Activated CD4-positive, alpha-beta T cell treated with anti-CD3 and anti-CD28 coated beads for 36 hours (primary cell): ENCODE measurements around the gene CSAD. TPM values are rescaled to one million over a fixed set of nuclear protein-coding genes. Genes with fewer than 3 reads are reported as not detected.
"Not testable (repeated sequence)": the region's sequence is repeated elsewhere in the genome, so short reads cannot be mapped to it uniquely, and the experiment has no call there.

ENCODE experiments used
- ATAC-seq: fragments of 200-7000 bp; cut with Tn5 transposase; one replicate; pipeline ENCODE4 v1.10.0; 2021; ENCODE audit warnings: mild to moderate bottlenecking, moderate library complexity
- CTCF ChIA-PET: fragments of 350-600 bp; sonication (Branson Sonifier 250); formaldehyde crosslinking; loops from one replicate; lab custom pipeline; 2021; ENCODE audit warnings: antibody characterized with exemption; lab: Charles Lee
- POLR2A ChIA-PET: fragments of 350-600 bp; sonication (Branson Sonifier 250); formaldehyde crosslinking; loops from one replicate; lab custom pipeline; 2021; ENCODE audit warnings: antibody characterized with exemption, inconsistent platforms; lab: Charles Lee
- DNase-seq: peaks from one replicate; pipeline ENCODE4 v3.0.0-alpha.2; 2020
- H3K27ac Mint-ChIP-seq: one replicate; pipeline ENCODE4 v1.8.0; 2021; ENCODE audit warnings: mixed read lengths
- H3K27me3 Mint-ChIP-seq: one replicate; pipeline ENCODE4 v1.8.0; 2021; ENCODE audit warnings: mixed read lengths
- H3K36me3 Mint-ChIP-seq: one replicate; pipeline ENCODE4 v1.8.0; 2021; ENCODE audit warnings: low read depth, mixed read lengths
- H3K4me1 Mint-ChIP-seq: one replicate; pipeline ENCODE4 v1.8.0; 2021; ENCODE audit warnings: mixed read lengths
- H3K4me3 Mint-ChIP-seq: one replicate; pipeline ENCODE4 v1.8.0; 2021; ENCODE audit warnings: mild to moderate bottlenecking, moderate library complexity, mixed read lengths
- H3K9me3 Mint-ChIP-seq: one replicate; pipeline ENCODE4 v1.8.0; 2021; ENCODE audit warnings: low read depth, mixed read lengths
- intact Hi-C, 2 experiments: fragments of 100-400 bp; cut with DNase I in 1 of 2; cut with micrococcal nuclease in 1 of 2; formaldehyde crosslinking; loops; one replicate each; pipeline versions ENCODE4 v1.14.2 to v1.15.1; 2022 to 2024; cut with DNase I, micrococcal nuclease
- total RNA-seq, 2 experiments: library from RNA; stranded (reverse); gene quantifications; one replicate each; pipeline ENCODE4 v1.2.3, GENCODE V29; 2021

Gene CSAD
- total RNA-seq, 2 experiments from 2014 or later, result 20.0 to 23.1 TPM

DNA sequence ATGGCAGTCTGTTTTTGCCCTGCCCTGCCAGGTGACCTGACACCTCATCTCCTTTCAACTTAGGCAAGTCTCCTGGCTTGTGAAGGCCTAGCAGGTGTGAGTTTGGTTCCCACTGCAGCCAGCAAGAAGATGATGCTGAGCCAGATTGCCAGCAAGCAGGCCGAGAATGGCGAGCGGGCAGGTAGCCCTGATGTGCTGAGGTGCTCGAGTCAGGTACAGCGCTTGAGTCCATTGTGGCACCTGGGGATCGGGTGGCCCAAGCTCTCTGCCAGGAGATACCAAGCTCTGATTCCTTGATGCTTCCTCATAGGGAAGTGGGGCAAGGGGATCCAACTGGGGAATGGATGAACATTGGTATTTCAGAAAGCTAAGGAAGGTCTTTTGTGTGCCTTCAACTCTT, 4.1 kb upstream of the CSAD start:
- Mint-ChIP-seq H3K36me3 (peaks cover 56% of the 10 kb centered on the region), H3K27ac (peak overlapping the region; percentile 60), H3K4me1 (peaks cover 51% of the 10 kb centered on the region), H3K9me3 (no peaks in the 10 kb centered on the region), H3K4me3 (no peak overlapping the region), H3K27me3 (no peaks in the 10 kb centered on the region)
- no peak for ATAC-seq
- ChIA-PET POLR2A (interaction anchor here (0.6 kb wide), 2 partner anchors 24 to 82 kb away, joined by 3 read pairs; no protein-coding TSS in a partner anchor), CTCF (interaction anchor here (0.6 to 7.2 kb wide), 4 partner anchors 13 to 115 kb away, joined by 3 to 94 read pairs (median 6); no protein-coding TSS in a partner anchor)
- DNase-seq, result no peak
- intact Hi-C loops, result loop anchor here in 1 of 2 experiments (5.0 kb wide), 1 partner anchor 542 kb away; the partner anchor contains the start of gene CALCOCO1

DNA sequence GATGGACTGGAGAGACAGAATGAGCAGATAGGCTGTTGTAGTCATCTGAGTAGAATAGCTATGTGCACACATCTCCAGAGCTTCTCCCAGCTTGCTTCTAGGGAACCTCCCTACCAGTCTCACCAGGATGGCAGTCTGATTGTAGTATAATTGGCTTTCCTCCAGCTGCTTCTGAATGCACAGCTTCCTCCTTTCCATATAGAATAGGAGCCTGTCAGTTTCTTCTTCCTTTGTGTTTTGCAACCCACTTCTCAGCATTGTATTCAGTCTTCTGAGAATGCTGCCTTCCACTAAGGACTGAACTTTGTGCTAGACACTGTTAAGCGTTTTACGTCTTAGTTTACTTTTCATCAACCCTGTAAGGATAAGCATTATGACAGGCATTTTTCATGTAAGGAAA, 2.2 kb upstream of the CSAD start:
- Mint-ChIP-seq H3K9me3 (no peaks in the 10 kb centered on the region), H3K4me1 (peaks cover 57% of the 10 kb centered on the region), H3K27ac (peak overlapping the region; percentile 95), H3K4me3 (peak overlapping the region; percentile 98), H3K27me3 (no peaks in the 10 kb centered on the region), H3K36me3 (peaks cover 48% of the 10 kb centered on the region)
- no peak for DNase-seq
- intact Hi-C loops, result loop anchor here in 1 of 2 experiments (5.0 kb wide), 1 partner anchor 544 kb away; the partner anchor contains the start of gene CALCOCO1
- ChIA-PET CTCF (interaction anchor here (1.1 to 3.0 kb wide), 7 partner anchors 9 to 141 kb away, joined by 3 to 16 read pairs (median 5); partner anchors contain the start of gene AAAS), POLR2A (interaction anchor here (0.7 kb wide), 2 partner anchors 140 to 171 kb away, joined by 3 read pairs; no protein-coding TSS in a partner anchor)
- ATAC-seq, result no peak

DNA sequence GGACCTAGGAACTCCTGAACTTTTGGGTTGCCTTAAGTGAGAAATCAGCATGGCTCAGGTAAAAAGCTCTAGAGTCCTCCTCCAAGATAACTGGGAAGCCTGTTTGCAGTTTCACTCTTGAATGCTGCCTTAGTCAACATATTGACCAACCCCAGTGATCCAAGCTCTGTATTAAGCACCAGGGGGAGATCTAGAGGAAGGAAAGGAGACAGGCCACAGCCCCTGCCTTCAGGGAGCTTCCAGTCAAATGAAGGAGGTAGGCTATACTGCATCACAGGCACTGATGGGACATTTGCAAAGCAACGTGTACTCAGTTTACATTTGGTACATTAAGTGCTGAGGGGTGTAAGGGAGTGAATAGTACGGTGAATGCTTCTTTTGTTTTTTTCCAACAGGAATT, 1.2 kb upstream of the CSAD start:
- Mint-ChIP-seq H3K36me3 (peaks cover 39% of the 10 kb centered on the region), H3K4me1 (peaks cover 57% of the 10 kb centered on the region), H3K4me3 (peak overlapping the region; percentile 98), H3K9me3 (no peaks in the 10 kb centered on the region), H3K27ac (peak overlapping the region; percentile 95), H3K27me3 (no peaks in the 10 kb centered on the region)
- intact Hi-C loops, result loop anchor here in 1 of 2 experiments (2.0 to 5.0 kb wide), 2 partner anchors 19 to 545 kb away; partner anchors contain the start of gene CALCOCO1
- POLR2A ChIA-PET, result interaction anchor here (0.6 to 2.3 kb wide), 6 partner anchors 13 to 113 kb away, joined by 3 to 13 read pairs (median 4); partner anchors contain the start of genes ESPL1 and PFDN5
- CTCF ChIA-PET, result interaction anchor here (0.7 to 3.0 kb wide), 16 partner anchors 10 to 446 kb away, joined by 3 to 16 read pairs (median 3); partner anchors contain the start of genes AAAS and MYG1
- DNase-seq (no peak), ATAC-seq (no peak)

DNA sequence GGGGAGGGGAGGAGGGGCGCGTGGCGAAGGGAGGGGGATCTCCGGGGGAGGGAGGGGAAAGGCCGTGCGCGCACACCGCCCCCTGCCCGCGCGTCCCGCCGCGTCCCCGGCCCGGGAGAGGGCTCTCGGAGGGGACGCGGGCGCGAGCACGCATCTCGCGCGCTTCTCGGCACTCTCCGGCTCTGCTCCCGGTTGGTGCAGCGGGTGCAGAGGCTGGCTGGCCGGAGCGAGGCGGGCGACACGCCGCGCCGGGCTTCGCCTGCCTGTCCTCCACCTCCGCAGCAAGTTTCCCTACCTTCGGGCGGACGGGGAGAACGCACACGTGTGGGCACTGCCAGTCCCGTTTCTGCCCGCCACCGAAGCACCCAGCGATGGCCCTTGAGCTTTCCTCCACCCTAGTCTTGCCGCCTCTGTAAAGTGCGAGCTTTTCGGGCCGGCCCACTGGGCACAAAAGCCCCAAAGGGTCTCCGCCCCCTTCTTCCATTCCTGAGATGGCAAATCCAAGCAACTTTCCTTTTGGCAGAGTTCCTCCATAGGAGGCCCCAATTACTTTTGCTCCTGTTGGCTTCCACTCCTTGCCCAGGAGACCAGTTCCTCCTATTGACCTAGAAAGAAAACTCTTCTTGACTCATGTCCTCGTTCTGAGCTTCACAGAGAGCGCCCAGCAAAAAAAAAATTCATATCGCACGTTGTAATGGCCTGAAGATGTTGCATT, 363 bp upstream of the CSAD start:
- ChIA-PET CTCF (interaction anchor here (0.7 to 3.0 kb wide), 21 partner anchors 9 to 164 kb away, joined by 3 to 16 read pairs (median 4); partner anchors contain the start of genes AAAS and MYG1), POLR2A (interaction anchor here (0.7 to 2.3 kb wide), 15 partner anchors 9 to 199 kb away, joined by 3 to 13 read pairs (median 4); partner anchors contain the start of genes AAAS, EIF4B, ESPL1 and PFDN5)
- H3K27me3 Mint-ChIP-seq, result no peaks in the 10 kb centered on the region
- H3K36me3 Mint-ChIP-seq, result peaks cover 34% of the 10 kb centered on the region
- intact Hi-C loops, result loop anchor here (1.0 to 5.0 kb wide), 20 partner anchors 19 to 546 kb away; partner anchors contain the start of genes AAAS (in 2 of the 2), EIF4B (in 2 of the 2), SPRYD3 (in 2 of the 2) and ATF7 (in 1 of the 2)
- H3K4me3 Mint-ChIP-seq, result peak overlapping the region; percentile 98
- ATAC-seq (peak; percentile 63), DNase-seq (peak; percentile 90)
- H3K4me1 Mint-ChIP-seq, result peaks cover 57% of the 10 kb centered on the region
- no peaks in the 10 kb centered on the region for H3K9me3 Mint-ChIP-seq
- H3K27ac Mint-ChIP-seq, result peak overlapping the region; percentile 95

DNA sequence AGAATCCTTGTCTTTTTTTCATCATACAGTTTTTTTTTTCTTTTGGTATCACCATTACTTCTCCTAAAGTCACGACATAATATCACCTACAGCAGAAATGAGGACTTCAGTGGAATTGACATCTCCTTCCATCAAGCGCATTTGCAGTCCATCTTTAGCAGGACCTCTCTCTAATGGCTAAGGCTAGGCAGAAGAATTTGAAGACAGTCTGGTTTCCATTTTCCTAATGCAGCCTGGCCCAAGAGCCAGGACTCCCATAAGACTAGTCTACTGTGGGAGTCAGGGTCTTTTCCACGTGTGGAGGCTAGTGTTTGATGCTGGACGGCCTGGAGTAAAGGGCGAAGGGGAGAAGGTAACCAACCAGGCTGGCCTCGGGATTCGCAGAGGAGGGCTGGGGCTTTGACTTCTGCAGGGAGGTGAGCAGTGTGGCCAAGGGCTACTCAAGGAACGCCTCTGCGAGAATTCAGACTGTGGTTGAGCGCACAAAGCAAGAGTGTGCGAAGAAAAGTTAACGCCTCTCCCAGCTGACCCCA, 972 bp downstream of the CSAD start:
- no peak for DNase-seq
- intact Hi-C loops, result loop anchor here (1.0 to 5.0 kb wide), 20 partner anchors 20 to 548 kb away; partner anchors contain the start of genes AAAS (in 2 of the 2), EIF4B (in 2 of the 2), SPRYD3 (in 2 of the 2) and ATF7 (in 1 of the 2)
- POLR2A ChIA-PET, result interaction anchor here (1.2 to 2.3 kb wide), 6 partner anchors 10 to 200 kb away, joined by 3 to 13 read pairs (median 5); partner anchors contain the start of genes AAAS, ESPL1 and SP1
- Mint-ChIP-seq H3K9me3 (no peaks in the 10 kb centered on the region), H3K36me3 (peaks cover 25% of the 10 kb centered on the region), H3K4me1 (peaks cover 55% of the 10 kb centered on the region), H3K27me3 (no peaks in the 10 kb centered on the region), H3K27ac (peak overlapping the region; percentile 98), H3K4me3 (peak overlapping the region; percentile 98)
- CTCF ChIA-PET, result interaction anchor here (0.8 to 3.8 kb wide), 10 partner anchors 10 to 141 kb away, joined by 3 to 18 read pairs (median 5); partner anchors contain the start of genes AAAS and ESPL1
- ATAC-seq, result peak; percentile 4

DNA sequence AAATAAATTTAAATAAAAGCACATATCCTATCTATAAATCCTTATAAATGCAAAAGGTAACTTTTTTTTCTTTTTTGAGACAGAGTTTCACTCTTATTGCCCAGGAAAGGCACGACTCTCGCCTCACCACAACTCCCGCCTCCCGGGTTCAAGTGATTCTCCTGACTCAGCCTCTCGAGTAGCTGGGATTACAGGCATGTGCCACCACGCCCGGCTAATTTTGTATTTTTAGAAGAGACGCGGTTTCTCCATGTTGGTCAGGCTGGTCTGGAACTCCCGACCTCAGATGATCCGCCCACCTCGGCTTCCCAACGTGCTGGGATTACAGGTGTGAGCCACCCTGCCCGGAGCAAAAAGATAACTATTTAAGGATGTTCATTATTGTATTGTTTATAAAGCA, 1.9 kb downstream of the CSAD start:
- CTCF ChIA-PET, result interaction anchor here (0.6 to 3.8 kb wide), 4 partner anchors 19 to 76 kb away, joined by 3 to 18 read pairs (median 3); no protein-coding TSS in a partner anchor
- ATAC-seq, intact Hi-C loops, POLR2A ChIA-PET, H3K27me3 Mint-ChIP-seq, H3K9me3 Mint-ChIP-seq, DNase-seq: not testable (repeated sequence)
- peaks cover 21% of the 10 kb centered on the region for H3K36me3 Mint-ChIP-seq
- peaks cover 47% of the 10 kb centered on the region for H3K4me1 Mint-ChIP-seq
- peak overlapping the region; percentile 98 for H3K27ac Mint-ChIP-seq
- peak overlapping the region; percentile 98 for H3K4me3 Mint-ChIP-seq

DNA sequence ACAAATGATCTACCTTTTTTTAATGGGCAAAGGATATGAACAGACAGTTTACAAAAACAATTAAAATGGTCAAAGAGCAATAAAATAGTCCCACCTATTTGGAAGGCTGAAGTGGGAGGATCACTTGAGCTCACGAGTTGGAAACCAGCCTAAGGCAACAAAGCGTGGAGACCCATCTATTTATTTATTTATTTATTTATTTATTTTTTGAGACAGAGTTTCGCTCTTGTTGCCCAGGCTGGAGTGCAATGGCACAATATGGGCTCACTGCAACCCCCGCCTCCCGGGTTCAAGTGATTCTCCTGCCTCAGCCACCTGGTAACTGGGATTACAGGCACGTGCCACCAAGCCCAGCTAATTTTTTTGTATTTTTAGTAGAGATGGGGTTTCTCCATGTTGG, 3.3 kb downstream of the CSAD start:
- intact Hi-C loops, H3K9me3 Mint-ChIP-seq, POLR2A ChIA-PET, H3K27me3 Mint-ChIP-seq, DNase-seq, ATAC-seq, H3K4me3 Mint-ChIP-seq: not testable (repeated sequence)
- CTCF ChIA-PET, result interaction anchor here (0.6 to 3.8 kb wide), 5 partner anchors 10 to 565 kb away, joined by 3 to 18 read pairs (median 4); partner anchors contain the start of gene TARBP2
- Mint-ChIP-seq H3K4me1 (peaks cover 34% of the 10 kb centered on the region), H3K27ac (peak overlapping the region; percentile 37), H3K36me3 (peaks cover 13% of the 10 kb centered on the region)

DNA sequence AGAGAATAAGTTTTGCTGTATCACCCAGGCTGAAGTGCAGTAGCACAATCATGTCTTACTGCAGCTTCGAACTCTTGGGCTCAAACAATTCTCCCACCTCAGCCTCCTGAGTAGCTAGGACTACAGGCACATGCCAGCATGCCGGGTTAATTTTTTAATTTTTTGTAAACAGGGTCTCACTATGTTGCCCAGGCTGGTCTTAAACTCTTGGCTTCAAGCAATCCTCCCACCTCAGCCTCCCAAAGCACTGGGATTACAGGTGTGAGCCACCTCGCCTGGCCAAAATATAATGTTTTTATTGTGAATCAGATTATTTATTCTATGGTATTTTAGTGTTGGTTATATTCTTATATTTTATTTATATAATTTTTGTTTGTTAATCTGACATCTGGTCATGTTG, 4.0 kb downstream of the CSAD start:
- H3K27me3 Mint-ChIP-seq, result no peaks in the 10 kb centered on the region
- ChIA-PET CTCF (interaction anchor here (0.6 to 3.8 kb wide), 6 partner anchors 10 to 333 kb away, joined by 3 to 18 read pairs (median 4); no protein-coding TSS in a partner anchor), POLR2A (no interaction called here)
- ATAC-seq (no peak), DNase-seq (no peak)
- no peak overlapping the region for H3K4me3 Mint-ChIP-seq
- no peaks in the 10 kb centered on the region for H3K9me3 Mint-ChIP-seq
- H3K4me1 Mint-ChIP-seq, result peaks cover 27% of the 10 kb centered on the region
- no peak overlapping the region for H3K27ac Mint-ChIP-seq
- intact Hi-C loops, result no loop called here
- peaks cover 6% of the 10 kb centered on the region for H3K36me3 Mint-ChIP-seq

DNA sequence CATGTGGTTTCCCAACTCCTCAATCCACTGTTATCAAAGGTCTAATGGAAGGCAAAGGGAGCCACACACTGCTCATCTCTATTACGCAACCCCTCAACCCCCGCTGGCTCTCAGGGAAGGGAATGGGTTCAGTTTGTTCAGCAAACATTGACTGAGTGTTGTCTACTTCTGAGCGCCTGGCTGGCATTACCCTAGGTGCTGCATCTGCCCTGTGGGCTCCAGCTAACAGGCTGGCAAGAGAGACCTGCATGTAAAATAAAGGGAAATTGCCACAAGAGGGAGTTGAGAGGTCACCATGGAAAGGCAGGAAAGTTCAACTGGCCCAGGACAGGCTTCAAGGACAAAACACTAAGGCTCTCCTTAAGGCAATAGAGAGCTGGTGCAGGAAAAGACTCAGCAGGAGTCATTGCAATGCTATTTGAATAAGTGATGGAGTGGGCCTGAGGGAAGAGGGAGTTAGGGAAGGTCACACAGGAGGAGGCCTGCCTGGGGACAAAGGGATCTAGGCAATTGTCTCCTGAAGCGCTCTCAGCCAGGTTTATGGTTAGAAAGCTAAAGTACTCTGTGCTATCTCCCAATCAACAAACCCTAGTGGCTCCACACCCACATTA, 5.7 kb downstream of the CSAD start:
- H3K4me1 Mint-ChIP-seq, result peaks cover 19% of the 10 kb centered on the region
- H3K27me3 Mint-ChIP-seq, result no peaks in the 10 kb centered on the region
- intact Hi-C loops, result no loop called here
- H3K36me3 Mint-ChIP-seq, result peaks cover 4% of the 10 kb centered on the region
- ATAC-seq, result no peak
- POLR2A ChIA-PET, result no interaction called here
- no peaks in the 10 kb centered on the region for H3K9me3 Mint-ChIP-seq
- H3K27ac Mint-ChIP-seq, result no peak overlapping the region
- CTCF ChIA-PET, result interaction anchor here (0.6 to 1.3 kb wide), 4 partner anchors 23 to 113 kb away, joined by 3 to 4 read pairs (median 3); no protein-coding TSS in a partner anchor
- no peak for DNase-seq
- no peak overlapping the region for H3K4me3 Mint-ChIP-seq

DNA sequence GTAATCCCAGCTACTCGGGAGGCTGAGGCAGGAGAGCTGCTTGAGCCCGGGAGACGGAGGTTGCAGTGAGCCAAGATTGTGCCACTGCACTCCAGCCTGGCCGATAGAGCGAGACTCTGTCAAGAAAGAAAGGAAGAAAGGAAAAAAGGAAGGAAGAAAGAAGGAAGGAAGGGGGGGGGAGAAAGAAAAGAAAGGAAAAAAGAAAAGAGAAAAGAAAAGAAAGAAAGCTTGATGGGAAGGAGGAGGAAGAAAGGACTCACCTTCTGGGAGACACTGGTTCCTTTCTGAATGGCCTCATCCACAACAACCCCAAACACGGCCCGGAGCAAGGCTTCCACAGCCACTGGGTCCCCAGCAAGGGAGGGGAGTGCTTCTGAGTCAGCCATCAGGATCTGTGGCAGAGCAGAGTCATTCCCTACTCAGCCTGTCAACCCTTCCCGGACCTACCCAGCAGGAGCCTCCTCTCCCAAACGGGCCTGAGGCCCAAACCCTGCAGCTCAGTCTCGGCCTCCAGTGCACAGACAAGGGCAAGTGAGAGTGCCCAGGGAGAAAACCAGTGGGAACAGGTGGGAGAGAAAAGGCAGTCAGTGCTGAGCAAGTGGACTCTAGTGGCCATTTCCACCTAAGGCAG, 7.5 kb downstream of the CSAD start:
- ChIA-PET CTCF (interaction anchor here (1.0 kb wide), 1 partner anchor 14 kb away, joined by 4 read pairs; no protein-coding TSS in a partner anchor), POLR2A (no interaction called here)
- Mint-ChIP-seq H3K27me3 (no peaks in the 10 kb centered on the region), H3K4me3 (no peak overlapping the region), H3K4me1 (peaks cover 7% of the 10 kb centered on the region), H3K27ac (no peak overlapping the region), H3K36me3 (peaks cover 9% of the 10 kb centered on the region), H3K9me3 (no peaks in the 10 kb centered on the region)
- no peak for DNase-seq
- ATAC-seq, result no peak
- intact Hi-C loops, result no loop called here
